Neural progenitor cell (in vitro differentiated cells): ENCODE data around the gene TRH. TPM values are rescaled to one million over a fixed set of nuclear protein-coding genes. Genes with fewer than 3 reads are reported as not detected.
A peak's percentile ranks its signal among the peaks of the same experiment; 100 is the strongest.

ENCODE experiments used
- DNase-seq: peaks from one replicate; pipeline ENCODE4 v3.0.0-alpha.2; 2016; ENCODE audit warnings: low spot score
- H2AFZ ChIP-seq: fragments of 200-600 bp; sonication (generic); replicated peaks from 2 replicates; pipeline ENCODE4 v1.6.1; 2016; ENCODE audit warnings: antibody characterized with exemption
- H3F3A ChIP-seq: fragments of 200-600 bp; sonication (generic); 2 replicates; pipeline ENCODE4 v1.6.1; 2016; ENCODE audit warnings: antibody characterized with exemption, low read depth
- H3K27ac ChIP-seq: fragments of 200-600 bp; sonication (generic); 2 replicates; pipeline ENCODE4 v1.5.1; 2016; ENCODE audit warnings: mild to moderate bottlenecking
- H3K27me3 ChIP-seq: fragments of 200-600 bp; sonication (generic); 2 replicates; pipeline ENCODE4 v1.6.1; 2016; ENCODE audit warnings: mild to moderate bottlenecking, moderate library complexity
- H3K36me3 ChIP-seq: fragments of 200-600 bp; sonication (generic); 2 replicates; pipeline ENCODE4 v1.5.1; 2016
- H3K4me1 ChIP-seq: fragments of 200-600 bp; sonication (generic); 2 replicates; pipeline ENCODE4 v1.6.1; 2016; ENCODE audit warnings: mixed run types
- H3K4me2 ChIP-seq: fragments of 200-600 bp; sonication (generic); 2 replicates; pipeline ENCODE4 v1.6.1; 2016
- H3K4me3 ChIP-seq: fragments of 200-600 bp; sonication (generic); 2 replicates; pipeline ENCODE4 v1.5.1; 2016
- H3K79me2 ChIP-seq: fragments of 200-600 bp; sonication (generic); 2 replicates; pipeline ENCODE4 v1.6.1; 2016; ENCODE audit warnings: low read depth
- H3K9ac ChIP-seq: fragments of 200-600 bp; sonication (generic); 2 replicates; pipeline ENCODE4 v1.6.1; 2016
- H3K9me3 ChIP-seq: fragments of 200-600 bp; sonication (generic); 2 replicates; pipeline ENCODE4 v1.5.1; 2016; ENCODE audit warnings: low read depth
- H4K20me1 ChIP-seq: fragments of 200-600 bp; sonication (generic); 2 replicates; pipeline ENCODE4 v1.6.1; 2016; ENCODE audit warnings: low read depth
- H3K27ac Mint-ChIP-seq: 3 replicates; pipeline ENCODE4 v1.8.0; 2021; ENCODE audit warnings: mixed read lengths
- H3K27me3 Mint-ChIP-seq: 2 replicates; pipeline ENCODE4 v1.8.0; 2022; ENCODE audit warnings: low read depth, mild to moderate bottlenecking, inconsistent platforms, moderate library complexity, mixed read lengths; ENCODE audit not compliant: insufficient read depth
- H3K36me3 Mint-ChIP-seq: 3 replicates; pipeline ENCODE4 v1.8.0; 2021; ENCODE audit warnings: mixed read lengths
- H3K4me1 Mint-ChIP-seq: 3 replicates; pipeline ENCODE4 v1.8.0; 2021; ENCODE audit warnings: mixed read lengths
- H3K4me3 Mint-ChIP-seq: 3 replicates; pipeline ENCODE4 v1.8.0; 2021; ENCODE audit warnings: mild to moderate bottlenecking, moderate library complexity, mixed read lengths
- H3K9me3 Mint-ChIP-seq: 3 replicates; pipeline ENCODE4 v1.8.0; 2020; ENCODE audit warnings: mixed read lengths
- EZH2 ChIP-seq: fragments of 200-600 bp; sonication (generic); IDR thresholded peaks from 2 replicates; pipeline ENCODE4 v1.6.1; 2017; ENCODE audit warnings: antibody characterized with exemption, mild to moderate bottlenecking, moderate library complexity
- EZH2phosphoT487 ChIP-seq: fragments of 200-600 bp; sonication (generic); IDR thresholded peaks from 2 replicates; pipeline ENCODE4 v1.6.1; 2017; ENCODE audit warnings: antibody characterized with exemption
- total RNA-seq: library from RNA; depleted of rRNA; stranded (reverse); fragments of >200 nt; gene quantifications from 2 replicates; pipeline ENCODE4 v1.2.3, GENCODE V29; 2015; ENCODE audit warnings: low replicate concordance
- TF ChIP-seq, protein P1 (sequence below): fragments of 200-600 bp; sonication (generic); IDR thresholded peaks from 2 replicates; pipeline ENCODE4 v1.5.1; 2017; ENCODE audit warnings: antibody characterized with exemption, mild to moderate bottlenecking

The TRH gene
- total RNA-seq, 1 donor from 2014 or later = not detected

GRCh38 chr3:129958755-129959154 is 15.8 kb upstream of the TRH start:
- H3K4me2 ChIP-seq = no peak overlapping the region
- no peaks in the 10 kb centered on the region for H3K36me3 ChIP-seq
- Mint-ChIP-seq H3K4me3 (no peak overlapping the region), H3K27me3 (peaks cover 16% of the 10 kb centered on the region), H3K27ac (no peak overlapping the region), H3K36me3 (no peaks in the 10 kb centered on the region), H3K4me1 (peaks cover 21% of the 10 kb centered on the region), H3K9me3 (no peaks in the 10 kb centered on the region)
- peaks cover 16% of the 10 kb centered on the region for H3K4me1 ChIP-seq
- DNase-seq = no peak
- H3K27ac ChIP-seq = no peak overlapping the region
- H3K79me2 ChIP-seq = no peaks in the 10 kb centered on the region
- peaks cover 4% of the 10 kb centered on the region for H3F3A ChIP-seq
- H3K9me3 ChIP-seq = no peaks in the 10 kb centered on the region
- no peak overlapping the region for H2AFZ ChIP-seq
- no peaks in the 10 kb centered on the region for H3K27me3 ChIP-seq
- no peak overlapping the region for H3K4me3 ChIP-seq
- H4K20me1 ChIP-seq = no peaks in the 10 kb centered on the region
- H3K9ac ChIP-seq = no peak overlapping the region
- no peak for TF ChIP-seq EZH2
- TF ChIP-seq EZH2phosphoT487 = no peak
- TF ChIP-seq, protein P1, sequence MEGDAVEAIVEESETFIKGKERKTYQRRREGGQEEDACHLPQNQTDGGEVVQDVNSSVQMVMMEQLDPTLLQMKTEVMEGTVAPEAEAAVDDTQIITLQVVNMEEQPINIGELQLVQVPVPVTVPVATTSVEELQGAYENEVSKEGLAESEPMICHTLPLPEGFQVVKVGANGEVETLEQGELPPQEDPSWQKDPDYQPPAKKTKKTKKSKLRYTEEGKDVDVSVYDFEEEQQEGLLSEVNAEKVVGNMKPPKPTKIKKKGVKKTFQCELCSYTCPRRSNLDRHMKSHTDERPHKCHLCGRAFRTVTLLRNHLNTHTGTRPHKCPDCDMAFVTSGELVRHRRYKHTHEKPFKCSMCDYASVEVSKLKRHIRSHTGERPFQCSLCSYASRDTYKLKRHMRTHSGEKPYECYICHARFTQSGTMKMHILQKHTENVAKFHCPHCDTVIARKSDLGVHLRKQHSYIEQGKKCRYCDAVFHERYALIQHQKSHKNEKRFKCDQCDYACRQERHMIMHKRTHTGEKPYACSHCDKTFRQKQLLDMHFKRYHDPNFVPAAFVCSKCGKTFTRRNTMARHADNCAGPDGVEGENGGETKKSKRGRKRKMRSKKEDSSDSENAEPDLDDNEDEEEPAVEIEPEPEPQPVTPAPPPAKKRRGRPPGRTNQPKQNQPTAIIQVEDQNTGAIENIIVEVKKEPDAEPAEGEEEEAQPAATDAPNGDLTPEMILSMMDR = no peak

DNA sequence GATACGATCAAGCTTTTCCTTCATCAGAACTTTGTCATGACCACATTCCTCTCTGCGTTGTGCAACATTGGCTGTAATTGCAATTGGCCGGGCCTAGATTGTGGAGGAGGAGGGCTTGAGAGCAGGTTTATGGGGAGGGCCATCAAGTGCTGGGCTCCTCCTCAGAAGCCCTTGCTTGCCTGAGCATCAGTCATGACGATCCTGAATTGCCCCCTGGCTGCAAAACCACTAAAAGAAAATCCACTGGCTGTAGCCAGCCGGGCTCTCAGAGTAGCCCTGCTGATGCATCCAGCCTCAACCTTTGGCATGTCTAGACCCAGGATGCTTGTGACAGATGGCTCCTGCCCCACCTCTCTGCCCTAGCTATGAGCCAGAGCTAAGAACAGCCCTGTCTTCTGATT is 13.4 kb upstream of the TRH start:
- Mint-ChIP-seq H3K4me1 (peaks cover 15% of the 10 kb centered on the region), H3K9me3 (no peaks in the 10 kb centered on the region), H3K27me3 (peaks cover 15% of the 10 kb centered on the region), H3K36me3 (no peaks in the 10 kb centered on the region), H3K27ac (peak overlapping the region; percentile 10), H3K4me3 (no peak overlapping the region)
- no peak overlapping the region for H3K4me3 ChIP-seq
- peaks cover 7% of the 10 kb centered on the region for H3K27me3 ChIP-seq
- H2AFZ ChIP-seq = no peak overlapping the region
- peaks cover 5% of the 10 kb centered on the region for H3F3A ChIP-seq
- no peak overlapping the region for H3K27ac ChIP-seq
- no peaks in the 10 kb centered on the region for H4K20me1 ChIP-seq
- H3K9ac ChIP-seq = no peak overlapping the region
- peaks cover 13% of the 10 kb centered on the region for H3K4me1 ChIP-seq
- DNase-seq = no peak
- no peaks in the 10 kb centered on the region for H3K79me2 ChIP-seq
- H3K36me3 ChIP-seq = no peaks in the 10 kb centered on the region
- H3K4me2 ChIP-seq = no peak overlapping the region
- no peaks in the 10 kb centered on the region for H3K9me3 ChIP-seq
- no peak for TF ChIP-seq EZH2
- no peak for TF ChIP-seq EZH2phosphoT487
- TF ChIP-seq, protein P1 = no peak

GRCh38 chr3:129962600-129962999 is 11.9 kb upstream of the TRH start:
- Histone ChIP-seq H3F3A (peaks cover 5% of the 10 kb centered on the region), H3K27ac (no peak overlapping the region), H3K4me2 (no peak overlapping the region), H3K9ac (no peak overlapping the region), H3K79me2 (no peaks in the 10 kb centered on the region), H3K4me3 (no peak overlapping the region), H2AFZ (no peak overlapping the region), H3K9me3 (no peaks in the 10 kb centered on the region), H3K4me1 (peaks cover 25% of the 10 kb centered on the region), H3K27me3 (peaks cover 14% of the 10 kb centered on the region), H4K20me1 (no peaks in the 10 kb centered on the region), H3K36me3 (no peaks in the 10 kb centered on the region)
- Mint-ChIP-seq H3K27me3 (peaks cover 15% of the 10 kb centered on the region), H3K36me3 (no peaks in the 10 kb centered on the region), H3K4me3 (no peak overlapping the region), H3K27ac (no peak overlapping the region), H3K4me1 (peaks cover 30% of the 10 kb centered on the region), H3K9me3 (no peaks in the 10 kb centered on the region)
- no peak for TF ChIP-seq EZH2phosphoT487
- TF ChIP-seq EZH2 = no peak
- TF ChIP-seq, protein P1 = no peak
- no peak for DNase-seq
